Keratinocyte (primary cell): ENCODE measurements around the gene KEAP1. TPM values are rescaled to one million over a fixed set of nuclear protein-coding genes. Genes with fewer than 3 reads are reported as not detected.

Experiments
- DNase-seq: peaks from one replicate; pipeline ENCODE4 v3.0.0-alpha.2; 2011; ENCODE audit warnings: low read depth, missing footprints, low spot score
- FAIRE-seq: peaks from 2 replicates; lab custom pipeline; 2011; peaks lifted over from hg19 to GRCh38; lab: Jason Lieb, UNC
- H2AFZ ChIP-seq: 2 replicates; pipeline ENCODE4 v1.6.0; 2012; ENCODE audit warnings: low read length, control low read depth, inconsistent platforms; ENCODE audit not compliant: control insufficient read depth
- H3K27ac ChIP-seq: 2 replicates; pipeline ENCODE4 v1.5.1; 2011; ENCODE audit warnings: low read length; ENCODE audit not compliant: control insufficient read depth, insufficient read depth
- H3K27me3 ChIP-seq: 3 replicates; pipeline ENCODE4 v1.6.0; 2011; ENCODE audit warnings: low read length; ENCODE audit not compliant: control insufficient read depth, insufficient read depth; ENCODE audit errors: extremely low read depth
- H3K36me3 ChIP-seq, 2 experiments: 2 replicates in 1 of 2; 3 replicates in 1 of 2; pipeline ENCODE4 v1.5.1; 2011; ENCODE audit warnings: low read length in 2 of 2, mild to moderate bottlenecking in 1 of 2; ENCODE audit not compliant: control insufficient read depth in 2 of 2, insufficient read depth in 2 of 2; ENCODE audit errors: extremely low read depth in 1 of 2
- H3K4me1 ChIP-seq: 3 replicates; pipeline ENCODE4 v1.5.1; 2011; ENCODE audit warnings: low read length; ENCODE audit not compliant: control insufficient read depth, insufficient read depth; ENCODE audit errors: extremely low read depth
- H3K4me2 ChIP-seq: 3 replicates; pipeline ENCODE4 v1.6.0; 2011; ENCODE audit warnings: low read depth, low read length; ENCODE audit not compliant: control insufficient read depth, insufficient read depth; ENCODE audit errors: extremely low read depth
- H3K4me3 ChIP-seq, 3 experiments: fragments of 200-600 bp in 1 of 3; sonication (generic) in 1 of 3; 2 replicates in 2 of 3; 3 replicates in 1 of 3; pipeline ENCODE4 v1.5.1; 2011 to 2016; ENCODE audit warnings: low read length in 3 of 3, mild to moderate bottlenecking in 3 of 3, control low read depth in 2 of 3, inconsistent platforms in 1 of 3, low read depth in 1 of 3, mixed read lengths in 1 of 3, mixed run types in 1 of 3, moderate library complexity in 1 of 3; ENCODE audit not compliant: control insufficient read depth in 2 of 3, insufficient read depth in 2 of 3; ENCODE audit errors: extremely low read depth in 1 of 3
- H3K79me2 ChIP-seq: 2 replicates; pipeline ENCODE4 v1.6.0; 2012; ENCODE audit warnings: low read length; ENCODE audit not compliant: control insufficient read depth, insufficient read depth
- H3K9ac ChIP-seq: 3 replicates; pipeline ENCODE4 v1.6.0; 2011; ENCODE audit warnings: low read length; ENCODE audit not compliant: control insufficient read depth, insufficient read depth; ENCODE audit errors: extremely low read depth
- H3K9me1 ChIP-seq: 3 replicates; pipeline ENCODE4 v1.6.0; 2011; ENCODE audit warnings: low read length; ENCODE audit not compliant: control insufficient read depth, insufficient read depth; ENCODE audit errors: extremely low read depth
- H3K9me3 ChIP-seq: 2 replicates; pipeline ENCODE4 v1.5.1; 2012; ENCODE audit warnings: low read depth, low read length; ENCODE audit not compliant: control insufficient read depth
- H4K20me1 ChIP-seq: 3 replicates; pipeline ENCODE4 v1.6.0; 2011; ENCODE audit warnings: low read length; ENCODE audit not compliant: control insufficient read depth, insufficient read depth; ENCODE audit errors: extremely low read depth
- EZH2 ChIP-seq: IDR thresholded peaks from one replicate; pipeline ENCODE4 v1.6.1; 2012; ENCODE audit warnings: inconsistent platforms, mild to moderate bottlenecking, low read length, moderate library complexity
- dilution Hi-C: fragments of 300-500 bp; cut with MboI; formaldehyde crosslinking; loops from one replicate; pipeline ENCODE4 v1.7.0; 2020; ENCODE audit warnings: low sequenced_read_pairs; ENCODE audit not compliant: extremely low pct_ligation_motif_present
- polyA plus RNA-seq, 5 experiments: library from polyadenylated mRNA; depleted of rRNA in 3 of 5; stranded (reverse) in 3 of 5; stranded (forward) in 1 of 5; unstranded in 1 of 5; fragments of >200 nt; gene quantifications; 1 replicate in 1 of 5; 2 replicates in 3 of 5; 3 replicates in 1 of 5; pipeline versions ENCODE4 v1.2.1 to v1.2.3, GENCODE V29; 2011 to 2012; ENCODE audit warnings: missing spikeins in 2 of 5, low read depth in 1 of 5, low replicate concordance in 1 of 5
- TF ChIP-seq, protein P1 (sequence below), 3 experiments: IDR thresholded peaks in 1 of 3; conservative IDR thresholded peaks in 1 of 3; optimal IDR thresholded peaks in 1 of 3; 2 replicates in 2 of 3; 3 replicates in 1 of 3; pipeline versions ENCODE3 to v1.5.1; 2011; ENCODE audit warnings: low read length in 3 of 3, mild to moderate bottlenecking in 3 of 3, moderate library complexity in 2 of 3, control low read depth in 1 of 3, inconsistent platforms in 1 of 3; ENCODE audit not compliant: insufficient read depth in 2 of 3; ENCODE audit errors: extremely low read depth in 1 of 3

KEAP1 gene
- polyA plus RNA-seq, 1 donor (not counting 4 experiments of a cell fraction or from before 2014, with no cell fraction given), result 29.6 TPM

DNA sequence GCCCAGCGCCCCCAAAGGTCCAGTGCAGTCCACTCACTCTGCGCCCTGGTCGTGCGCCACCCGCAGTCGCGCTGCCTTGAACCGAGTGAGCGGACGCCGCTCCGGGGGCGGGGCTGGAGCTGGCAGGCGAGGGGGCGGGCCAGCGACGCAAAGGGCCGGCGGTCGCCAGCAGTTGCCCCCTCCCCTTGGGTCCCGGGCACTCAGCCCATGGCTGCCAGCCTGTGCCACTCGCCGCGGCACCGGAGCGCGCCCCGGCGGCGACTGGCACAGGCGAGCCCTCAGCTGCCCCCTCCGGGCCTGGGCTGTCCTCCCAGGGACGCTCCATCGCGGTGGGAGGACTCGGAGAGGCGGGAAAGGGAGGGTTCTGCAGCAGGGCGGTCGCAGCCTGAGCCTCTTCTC is 14.2 kb upstream of the KEAP1 start, which contains the start of gene S1PR5:
Gene S1PR5, minus strand, starts transcription at position 87 of the 399 bp plus-strand sequence. CDS start 2,436 bp downstream, outside the sequence.
- peak within 1 kb of the TSS; percentile 41 for H2AFZ ChIP-seq
- no peaks in the 10 kb centered on the region for H3K27me3 ChIP-seq
- H3K9me1 ChIP-seq, result no peaks in the 10 kb centered on the region
- peaks cover 37% of the 10 kb centered on the region for H3K79me2 ChIP-seq
- peak within 1 kb of the TSS; percentile 65 to 86 (median 77) for H3K4me3 ChIP-seq
- peak within 1 kb of the TSS; percentile 96 for H3K4me2 ChIP-seq
- DNase-seq, result no peak
- H3K4me1 ChIP-seq, result peaks cover 42% of the 10 kb centered on the region
- dilution Hi-C loops, result no loop called here
- H3K36me3 ChIP-seq, result peaks cover 5 to 12% of the 10 kb centered on the region in 2 experiments
- no peaks in the 10 kb centered on the region for H3K9me3 ChIP-seq
- no peaks in the 10 kb centered on the region for H4K20me1 ChIP-seq
- TF ChIP-seq EZH2, result no peak
- TF ChIP-seq, protein P1, sequence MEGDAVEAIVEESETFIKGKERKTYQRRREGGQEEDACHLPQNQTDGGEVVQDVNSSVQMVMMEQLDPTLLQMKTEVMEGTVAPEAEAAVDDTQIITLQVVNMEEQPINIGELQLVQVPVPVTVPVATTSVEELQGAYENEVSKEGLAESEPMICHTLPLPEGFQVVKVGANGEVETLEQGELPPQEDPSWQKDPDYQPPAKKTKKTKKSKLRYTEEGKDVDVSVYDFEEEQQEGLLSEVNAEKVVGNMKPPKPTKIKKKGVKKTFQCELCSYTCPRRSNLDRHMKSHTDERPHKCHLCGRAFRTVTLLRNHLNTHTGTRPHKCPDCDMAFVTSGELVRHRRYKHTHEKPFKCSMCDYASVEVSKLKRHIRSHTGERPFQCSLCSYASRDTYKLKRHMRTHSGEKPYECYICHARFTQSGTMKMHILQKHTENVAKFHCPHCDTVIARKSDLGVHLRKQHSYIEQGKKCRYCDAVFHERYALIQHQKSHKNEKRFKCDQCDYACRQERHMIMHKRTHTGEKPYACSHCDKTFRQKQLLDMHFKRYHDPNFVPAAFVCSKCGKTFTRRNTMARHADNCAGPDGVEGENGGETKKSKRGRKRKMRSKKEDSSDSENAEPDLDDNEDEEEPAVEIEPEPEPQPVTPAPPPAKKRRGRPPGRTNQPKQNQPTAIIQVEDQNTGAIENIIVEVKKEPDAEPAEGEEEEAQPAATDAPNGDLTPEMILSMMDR (optimal IDR thresholded peaks at IDR 0.05 in 1 of 3, IDR thresholded peaks at IDR 0.05 in 1 of 3, conservative IDR thresholded peaks at IDR 0.05 in 1 of 3; ENCODE audit: extremely low read depth in 1 of 3, insufficient read depth in 2 of 3, low read length in 3 of 3), result peak in 1 of 3 experiments; percentile 38
- no peak for FAIRE-seq
- H3K9ac ChIP-seq, result peak within 1 kb of the TSS; percentile 48
- peak within 1 kb of the TSS; percentile 42 for H3K27ac ChIP-seq

DNA sequence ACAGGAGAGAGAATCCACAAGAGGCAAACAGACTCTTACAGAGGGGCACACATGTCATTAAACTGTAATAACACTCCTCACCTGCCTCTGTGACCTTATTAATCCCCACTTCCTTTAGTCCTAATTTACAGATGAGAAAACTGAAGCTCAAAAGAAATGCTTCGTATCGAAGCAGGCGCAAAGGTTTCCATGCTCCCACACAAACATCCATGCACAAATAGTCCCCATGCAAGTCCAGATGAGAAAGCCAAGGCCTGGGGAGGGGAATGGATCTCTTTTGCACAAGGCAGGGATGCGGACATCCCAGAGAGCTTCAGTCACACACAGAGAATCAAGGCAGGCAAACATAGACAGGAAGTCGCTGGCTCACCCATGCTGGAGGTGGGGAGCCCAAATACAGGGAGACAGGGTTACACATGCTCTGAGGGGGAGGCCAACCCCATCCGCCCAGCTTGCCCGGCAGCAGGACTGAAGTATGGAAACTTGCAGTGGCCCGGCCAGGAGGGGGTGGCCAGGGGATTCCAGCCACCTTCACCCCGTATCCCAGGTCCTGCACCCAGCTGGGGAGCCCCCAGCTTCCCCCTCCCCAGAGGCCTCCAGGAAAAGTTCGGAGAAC is 13.6 kb upstream of the KEAP1 start:
- DNase-seq (no peak), FAIRE-seq (peak; percentile 89)
- dilution Hi-C loops, result no loop called here
- Histone ChIP-seq H3K79me2 (peaks cover 37% of the 10 kb centered on the region), H3K9me3 (no peaks in the 10 kb centered on the region), H3K4me1 (peaks cover 41% of the 10 kb centered on the region), H3K4me3 (peak overlapping the region; percentile 65 to 86 (median 77)), H3K36me3 (peaks cover 5 to 12% of the 10 kb centered on the region in 2 experiments), H3K9ac (peak overlapping the region; percentile 28), H2AFZ (peak overlapping the region; percentile 41), H3K9me1 (no peaks in the 10 kb centered on the region), H3K27ac (peak overlapping the region; percentile 42), H3K4me2 (peak overlapping the region; percentile 96), H3K27me3 (no peaks in the 10 kb centered on the region), H4K20me1 (no peaks in the 10 kb centered on the region)
- TF ChIP-seq, protein P1 (optimal IDR thresholded peaks at IDR 0.05 in 1 of 3, IDR thresholded peaks at IDR 0.05 in 1 of 3, conservative IDR thresholded peaks at IDR 0.05 in 1 of 3; ENCODE audit: extremely low read depth in 1 of 3, insufficient read depth in 2 of 3, low read length in 3 of 3), result no peak
- no peak for TF ChIP-seq EZH2
